ENCODE results near the gene QSOX2.

The QSOX2 gene

DNA sequence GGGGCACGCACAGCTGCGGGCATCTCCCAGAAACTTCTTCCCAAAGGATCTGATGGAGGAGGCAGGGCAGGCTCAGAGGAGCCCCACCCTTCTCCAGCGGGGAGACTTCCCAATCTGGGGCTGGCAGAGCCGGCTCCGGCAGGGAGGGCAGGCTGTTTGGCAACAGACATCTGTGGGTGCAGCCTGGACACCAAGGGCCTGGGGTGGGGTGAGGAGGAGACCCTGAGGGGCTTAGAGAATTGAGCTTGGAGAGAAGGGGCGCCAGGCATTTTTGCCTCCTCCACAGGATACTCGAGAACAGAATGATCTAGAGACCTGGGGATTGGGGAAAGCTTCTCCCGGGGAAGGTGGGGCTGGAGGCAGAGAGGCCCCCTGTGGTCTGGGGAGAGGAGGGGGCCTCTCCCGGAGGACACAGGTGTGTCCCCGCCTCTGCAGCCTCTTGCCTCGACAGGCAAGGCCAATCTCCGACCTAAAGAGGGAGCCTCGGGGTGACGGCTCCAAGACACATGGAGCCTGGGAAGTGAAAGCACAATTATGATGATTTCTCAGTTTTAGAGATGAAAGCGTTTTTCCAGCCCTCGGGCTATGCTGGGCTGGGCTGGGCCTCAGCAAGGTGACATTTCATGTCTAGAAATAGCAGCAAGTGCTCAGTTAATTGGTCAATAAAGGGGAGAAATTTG, 49.1 kb downstream of the QSOX2 start:
- no peak overlapping the region for H3K4me3 ChIP-seq (ENCODE audit: low read length)
- no peak for DNase-seq (ENCODE audit: low read depth)
- TF ChIP-seq, protein P1, sequence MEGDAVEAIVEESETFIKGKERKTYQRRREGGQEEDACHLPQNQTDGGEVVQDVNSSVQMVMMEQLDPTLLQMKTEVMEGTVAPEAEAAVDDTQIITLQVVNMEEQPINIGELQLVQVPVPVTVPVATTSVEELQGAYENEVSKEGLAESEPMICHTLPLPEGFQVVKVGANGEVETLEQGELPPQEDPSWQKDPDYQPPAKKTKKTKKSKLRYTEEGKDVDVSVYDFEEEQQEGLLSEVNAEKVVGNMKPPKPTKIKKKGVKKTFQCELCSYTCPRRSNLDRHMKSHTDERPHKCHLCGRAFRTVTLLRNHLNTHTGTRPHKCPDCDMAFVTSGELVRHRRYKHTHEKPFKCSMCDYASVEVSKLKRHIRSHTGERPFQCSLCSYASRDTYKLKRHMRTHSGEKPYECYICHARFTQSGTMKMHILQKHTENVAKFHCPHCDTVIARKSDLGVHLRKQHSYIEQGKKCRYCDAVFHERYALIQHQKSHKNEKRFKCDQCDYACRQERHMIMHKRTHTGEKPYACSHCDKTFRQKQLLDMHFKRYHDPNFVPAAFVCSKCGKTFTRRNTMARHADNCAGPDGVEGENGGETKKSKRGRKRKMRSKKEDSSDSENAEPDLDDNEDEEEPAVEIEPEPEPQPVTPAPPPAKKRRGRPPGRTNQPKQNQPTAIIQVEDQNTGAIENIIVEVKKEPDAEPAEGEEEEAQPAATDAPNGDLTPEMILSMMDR (conservative IDR thresholded peaks at IDR 0.05; ENCODE audit: low read length), result no peak

DNA sequence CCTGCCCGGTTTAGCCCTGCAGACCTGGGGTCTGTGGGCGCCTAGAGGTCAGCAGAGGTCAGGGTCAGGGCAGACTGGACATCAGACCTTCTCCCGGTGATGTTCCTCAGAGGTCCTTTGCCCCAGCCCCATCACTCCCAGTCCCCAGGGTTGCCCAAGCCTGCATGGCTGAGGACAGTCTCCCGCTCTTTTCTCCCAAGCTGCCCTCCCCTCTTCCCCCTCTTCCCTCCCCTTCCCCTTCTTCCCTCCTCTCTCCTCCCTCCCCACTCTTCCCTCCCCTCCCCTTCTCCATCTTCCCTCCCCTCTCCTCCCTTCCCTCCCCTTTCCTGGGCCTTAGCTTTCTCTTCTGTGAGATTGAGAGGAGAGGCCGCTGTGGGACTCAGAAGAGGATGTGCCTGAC, 51.1 kb downstream of the QSOX2 start:
- DNase-seq (ENCODE audit: low read depth), result no peak
- H3K4me3 ChIP-seq (ENCODE audit: low read length), result no peak overlapping the region
- TF ChIP-seq, protein P1 (conservative IDR thresholded peaks at IDR 0.05; ENCODE audit: low read length), result no peak

DNA sequence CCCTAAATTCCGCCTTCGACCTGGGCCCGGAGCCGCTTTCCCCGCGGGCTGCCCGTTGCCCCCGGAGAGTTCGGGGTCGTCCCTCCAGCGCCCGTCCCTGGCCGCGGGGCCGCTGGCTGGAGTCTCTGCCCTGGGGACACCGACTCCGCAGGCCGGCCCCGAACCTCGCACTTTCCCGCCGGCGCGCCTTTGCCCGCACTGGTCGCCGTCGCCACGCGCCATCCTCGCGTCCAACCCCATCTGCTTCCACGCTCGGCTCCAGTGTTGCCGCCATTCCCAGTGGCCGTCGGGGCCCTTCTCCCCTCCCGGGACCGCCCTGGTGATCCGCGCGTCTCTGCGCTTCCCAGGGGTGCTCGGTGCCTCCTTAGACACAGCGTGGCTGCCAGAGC, 51.7 kb downstream of the QSOX2 start:
- no peak overlapping the region for H3K4me3 ChIP-seq (ENCODE audit: low read length)
- TF ChIP-seq, protein P1 (conservative IDR thresholded peaks at IDR 0.05; ENCODE audit: low read length), result no peak
- no peak for DNase-seq (ENCODE audit: low read depth)

DNA sequence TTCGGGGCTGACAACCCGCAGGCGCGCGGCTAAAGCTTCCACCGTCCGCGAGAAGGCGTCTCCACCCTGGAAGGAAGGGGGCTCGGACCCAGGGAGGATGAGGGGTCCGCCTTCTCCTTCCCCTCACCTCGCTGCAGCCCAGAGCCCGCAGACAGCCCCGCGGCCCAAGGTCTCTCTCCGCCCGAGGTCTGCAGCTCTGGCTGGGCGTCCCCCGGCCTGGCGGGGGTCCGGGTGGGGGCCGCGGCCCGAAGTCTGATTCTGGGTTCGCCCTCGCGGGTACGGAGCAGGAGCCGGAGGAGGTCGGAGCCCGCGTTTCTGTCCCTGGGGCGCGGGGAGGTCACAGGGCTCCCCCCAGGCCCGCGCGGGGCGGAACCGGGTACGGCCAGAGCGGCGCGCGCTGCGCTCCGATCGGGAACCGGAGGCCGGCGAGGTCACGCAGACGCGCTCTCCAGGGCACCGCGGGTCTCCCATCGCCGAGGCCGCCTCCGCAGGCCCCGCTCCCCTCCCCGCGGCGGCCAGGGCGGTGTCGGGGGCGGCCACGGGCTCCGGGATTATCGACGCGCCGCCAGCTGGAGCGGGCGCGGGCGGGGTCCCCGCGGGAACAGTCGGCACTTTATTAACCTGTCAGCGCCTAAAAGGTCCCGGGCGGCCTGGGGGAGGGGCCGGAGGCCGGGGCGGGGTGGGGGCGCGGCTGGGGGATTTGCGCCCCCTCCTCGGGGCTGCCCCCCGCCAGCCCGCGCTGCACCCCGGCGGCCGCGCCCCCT, 52.3 kb downstream of the QSOX2 start:
- no peak overlapping the region for H3K4me3 ChIP-seq (ENCODE audit: low read length)
- no peak for DNase-seq (ENCODE audit: low read depth)
- TF ChIP-seq, protein P1 (conservative IDR thresholded peaks at IDR 0.05; ENCODE audit: low read length), result no peak

DNA sequence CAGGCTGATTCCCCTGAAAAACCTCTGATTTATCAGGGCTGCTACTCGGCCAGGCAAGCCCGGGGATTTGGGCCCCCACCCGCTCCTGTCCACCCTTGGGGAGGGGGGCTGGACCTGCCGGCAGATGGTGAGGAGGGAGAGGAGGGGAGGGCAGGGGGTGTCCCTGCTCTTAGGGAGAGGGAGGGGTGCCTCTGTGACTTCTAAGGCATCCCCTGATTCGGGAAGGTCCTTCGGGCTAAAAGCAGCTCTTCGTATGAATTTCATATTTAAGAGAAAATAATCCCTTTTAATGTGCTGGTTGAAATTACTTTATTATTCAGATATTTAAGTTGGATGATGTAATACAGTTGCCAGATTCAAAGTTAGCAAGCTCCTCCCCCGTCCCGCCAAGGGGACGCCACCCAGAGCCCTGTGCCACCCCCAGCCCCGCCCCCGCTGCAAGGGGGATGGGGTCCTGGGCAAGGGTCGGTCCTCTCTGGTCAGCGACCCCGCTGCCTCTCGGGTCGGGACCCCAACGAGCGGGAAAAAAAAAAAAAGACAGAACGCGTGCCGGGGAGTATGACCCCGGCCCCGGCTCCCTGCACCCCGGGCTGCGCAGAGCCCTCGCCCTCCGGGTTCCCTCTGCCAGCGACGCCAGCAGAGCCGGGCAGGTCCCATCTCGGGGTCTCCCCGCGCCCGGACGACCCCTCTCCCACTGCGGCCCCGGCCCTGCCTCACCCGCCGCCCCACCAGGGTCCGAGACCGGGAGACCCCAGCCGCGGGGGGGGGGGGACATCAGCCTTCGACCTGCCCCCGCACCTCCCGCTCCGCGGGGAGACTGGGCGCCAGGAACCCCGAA, 53.1 kb downstream of the QSOX2 start:
- no peak for DNase-seq (ENCODE audit: low read depth)
- TF ChIP-seq, protein P1 (conservative IDR thresholded peaks at IDR 0.05; ENCODE audit: low read length), result no peak
- no peak overlapping the region for H3K4me3 ChIP-seq (ENCODE audit: low read length)

DNA sequence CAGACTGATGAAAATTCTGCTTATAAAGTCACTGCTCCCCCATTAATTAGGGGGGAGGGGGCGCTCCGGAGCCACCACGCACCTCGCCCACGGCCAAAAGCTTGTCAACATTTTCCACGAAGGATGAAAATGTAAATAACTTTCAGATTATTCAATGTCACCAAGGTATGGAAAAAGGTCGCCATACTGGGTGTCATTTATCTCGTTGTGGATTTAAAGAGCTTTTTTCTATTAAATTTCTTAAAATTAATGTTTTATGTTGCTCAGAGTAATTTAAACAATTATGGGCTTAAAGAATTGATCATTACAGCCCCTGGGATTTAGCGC, 53.7 kb downstream of the QSOX2 start:
- DNase-seq (ENCODE audit: low read depth), result no peak
- TF ChIP-seq, protein P1 (conservative IDR thresholded peaks at IDR 0.05; ENCODE audit: low read length), result no peak
- no peak overlapping the region for H3K4me3 ChIP-seq (ENCODE audit: low read length)
